ENCODE data around the gene PROKR2. TPM values are rescaled to one million over a fixed set of nuclear protein-coding genes. Genes with fewer than 3 reads are reported as not detected.

PROKR2 gene
- total and polyA plus RNA-seq, 2 of the 13 experiments (the other 11 are each of a cell fraction or from before 2014, with no cell fraction given): not detected

DNA sequence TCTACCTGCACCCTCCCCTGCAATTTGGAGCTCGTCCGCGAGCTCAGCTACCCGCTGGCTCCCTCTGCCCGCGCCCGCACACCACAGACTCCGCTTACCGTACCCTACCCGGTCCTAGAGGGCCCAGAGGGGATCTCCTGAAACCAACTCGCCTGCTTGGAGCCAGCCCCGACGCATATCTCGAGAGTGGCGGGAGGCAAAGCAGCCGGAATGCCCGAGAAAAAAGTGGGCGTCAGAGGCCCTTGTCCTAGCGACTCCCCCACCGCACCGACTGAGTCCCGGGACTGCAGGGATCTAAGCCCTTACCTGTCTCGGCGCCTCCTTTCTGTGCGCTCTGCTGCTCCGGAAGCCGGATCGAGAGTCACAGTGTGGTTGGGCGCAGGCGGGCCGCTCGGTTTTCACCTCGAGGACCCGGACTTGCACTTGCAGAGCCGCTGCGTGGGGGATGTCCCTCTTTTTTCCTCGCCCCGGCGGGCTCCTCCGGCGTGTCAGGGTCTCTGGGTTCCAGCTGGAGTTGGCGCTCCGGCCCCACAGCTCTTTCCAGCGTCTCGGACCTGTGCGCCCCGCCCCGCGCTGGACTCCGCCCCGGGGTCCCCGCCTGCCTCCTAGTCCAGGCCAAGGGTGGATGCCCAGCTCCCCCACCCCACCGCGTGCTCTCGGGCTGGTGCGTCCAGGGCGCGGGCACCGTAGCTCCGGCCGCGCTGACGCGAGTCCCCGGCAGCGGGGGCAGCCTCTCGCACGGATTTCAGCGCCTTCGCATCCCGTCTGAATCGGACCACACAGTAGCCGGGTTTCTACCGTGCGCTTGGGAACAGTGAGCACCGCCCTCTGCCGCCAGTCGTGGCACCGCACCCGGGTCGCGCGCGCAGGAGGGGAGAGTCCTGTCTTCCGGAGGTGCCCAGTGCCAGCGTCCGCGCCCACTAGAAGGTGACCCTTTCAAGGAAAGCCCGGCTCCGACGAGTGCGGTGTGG lies at the start of gene PROKR2 (continued):
- TF ChIP-seq, protein P1, sequence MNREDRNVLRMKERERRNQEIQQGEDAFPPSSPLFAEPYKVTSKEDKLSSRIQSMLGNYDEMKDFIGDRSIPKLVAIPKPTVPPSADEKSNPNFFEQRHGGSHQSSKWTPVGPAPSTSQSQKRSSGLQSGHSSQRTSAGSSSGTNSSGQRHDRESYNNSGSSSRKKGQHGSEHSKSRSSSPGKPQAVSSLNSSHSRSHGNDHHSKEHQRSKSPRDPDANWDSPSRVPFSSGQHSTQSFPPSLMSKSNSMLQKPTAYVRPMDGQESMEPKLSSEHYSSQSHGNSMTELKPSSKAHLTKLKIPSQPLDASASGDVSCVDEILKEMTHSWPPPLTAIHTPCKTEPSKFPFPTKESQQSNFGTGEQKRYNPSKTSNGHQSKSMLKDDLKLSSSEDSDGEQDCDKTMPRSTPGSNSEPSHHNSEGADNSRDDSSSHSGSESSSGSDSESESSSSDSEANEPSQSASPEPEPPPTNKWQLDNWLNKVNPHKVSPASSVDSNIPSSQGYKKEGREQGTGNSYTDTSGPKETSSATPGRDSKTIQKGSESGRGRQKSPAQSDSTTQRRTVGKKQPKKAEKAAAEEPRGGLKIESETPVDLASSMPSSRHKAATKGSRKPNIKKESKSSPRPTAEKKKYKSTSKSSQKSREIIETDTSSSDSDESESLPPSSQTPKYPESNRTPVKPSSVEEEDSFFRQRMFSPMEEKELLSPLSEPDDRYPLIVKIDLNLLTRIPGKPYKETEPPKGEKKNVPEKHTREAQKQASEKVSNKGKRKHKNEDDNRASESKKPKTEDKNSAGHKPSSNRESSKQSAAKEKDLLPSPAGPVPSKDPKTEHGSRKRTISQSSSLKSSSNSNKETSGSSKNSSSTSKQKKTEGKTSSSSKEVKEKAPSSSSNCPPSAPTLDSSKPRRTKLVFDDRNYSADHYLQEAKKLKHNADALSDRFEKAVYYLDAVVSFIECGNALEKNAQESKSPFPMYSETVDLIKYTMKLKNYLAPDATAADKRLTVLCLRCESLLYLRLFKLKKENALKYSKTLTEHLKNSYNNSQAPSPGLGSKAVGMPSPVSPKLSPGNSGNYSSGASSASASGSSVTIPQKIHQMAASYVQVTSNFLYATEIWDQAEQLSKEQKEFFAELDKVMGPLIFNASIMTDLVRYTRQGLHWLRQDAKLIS (CRISPR knock-in tag; IDR thresholded peaks at IDR 0.05): no peak
- TF ChIP-seq, protein P2, sequence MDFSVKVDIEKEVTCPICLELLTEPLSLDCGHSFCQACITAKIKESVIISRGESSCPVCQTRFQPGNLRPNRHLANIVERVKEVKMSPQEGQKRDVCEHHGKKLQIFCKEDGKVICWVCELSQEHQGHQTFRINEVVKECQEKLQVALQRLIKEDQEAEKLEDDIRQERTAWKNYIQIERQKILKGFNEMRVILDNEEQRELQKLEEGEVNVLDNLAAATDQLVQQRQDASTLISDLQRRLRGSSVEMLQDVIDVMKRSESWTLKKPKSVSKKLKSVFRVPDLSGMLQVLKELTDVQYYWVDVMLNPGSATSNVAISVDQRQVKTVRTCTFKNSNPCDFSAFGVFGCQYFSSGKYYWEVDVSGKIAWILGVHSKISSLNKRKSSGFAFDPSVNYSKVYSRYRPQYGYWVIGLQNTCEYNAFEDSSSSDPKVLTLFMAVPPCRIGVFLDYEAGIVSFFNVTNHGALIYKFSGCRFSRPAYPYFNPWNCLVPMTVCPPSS (IDR thresholded peaks at IDR 0.05): no peak
- TF ChIP-seq, protein P3, sequence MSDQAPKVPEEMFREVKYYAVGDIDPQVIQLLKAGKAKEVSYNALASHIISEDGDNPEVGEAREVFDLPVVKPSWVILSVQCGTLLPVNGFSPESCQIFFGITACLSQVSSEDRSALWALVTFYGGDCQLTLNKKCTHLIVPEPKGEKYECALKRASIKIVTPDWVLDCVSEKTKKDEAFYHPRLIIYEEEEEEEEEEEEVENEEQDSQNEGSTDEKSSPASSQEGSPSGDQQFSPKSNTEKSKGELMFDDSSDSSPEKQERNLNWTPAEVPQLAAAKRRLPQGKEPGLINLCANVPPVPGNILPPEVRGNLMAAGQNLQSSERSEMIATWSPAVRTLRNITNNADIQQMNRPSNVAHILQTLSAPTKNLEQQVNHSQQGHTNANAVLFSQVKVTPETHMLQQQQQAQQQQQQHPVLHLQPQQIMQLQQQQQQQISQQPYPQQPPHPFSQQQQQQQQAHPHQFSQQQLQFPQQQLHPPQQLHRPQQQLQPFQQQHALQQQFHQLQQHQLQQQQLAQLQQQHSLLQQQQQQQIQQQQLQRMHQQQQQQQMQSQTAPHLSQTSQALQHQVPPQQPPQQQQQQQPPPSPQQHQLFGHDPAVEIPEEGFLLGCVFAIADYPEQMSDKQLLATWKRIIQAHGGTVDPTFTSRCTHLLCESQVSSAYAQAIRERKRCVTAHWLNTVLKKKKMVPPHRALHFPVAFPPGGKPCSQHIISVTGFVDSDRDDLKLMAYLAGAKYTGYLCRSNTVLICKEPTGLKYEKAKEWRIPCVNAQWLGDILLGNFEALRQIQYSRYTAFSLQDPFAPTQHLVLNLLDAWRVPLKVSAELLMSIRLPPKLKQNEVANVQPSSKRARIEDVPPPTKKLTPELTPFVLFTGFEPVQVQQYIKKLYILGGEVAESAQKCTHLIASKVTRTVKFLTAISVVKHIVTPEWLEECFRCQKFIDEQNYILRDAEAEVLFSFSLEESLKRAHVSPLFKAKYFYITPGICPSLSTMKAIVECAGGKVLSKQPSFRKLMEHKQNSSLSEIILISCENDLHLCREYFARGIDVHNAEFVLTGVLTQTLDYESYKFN (CRISPR knock-in tag; conservative IDR thresholded peaks at IDR 0.05): no peak
- TF ChIP-seq FOXA3 (CRISPR knock-in tag; IDR thresholded peaks at IDR 0.05) (no peak), CCDC6 (CRISPR knock-in tag; IDR thresholded peaks at IDR 0.05) (no peak), ZNF354B (CRISPR knock-in tag; IDR thresholded peaks at IDR 0.05) (no peak), FOXM1 (CRISPR knock-in tag; IDR thresholded peaks at IDR 0.05) (no peak), FOXK2 (IDR thresholded peaks at IDR 0.05) (no peak), KLF15 (CRISPR knock-in tag; IDR thresholded peaks at IDR 0.05; ENCODE audit: borderline replicate concordance) (no peak), MAF1 (CRISPR knock-in tag; IDR thresholded peaks at IDR 0.05; ENCODE audit: borderline replicate concordance) (no peak), ZNF430 (CRISPR knock-in tag; IDR thresholded peaks at IDR 0.05) (0 out of 2 replicates have a peak, but pooled peaks have one; percentile 29), STAG1 (CRISPR knock-in tag; IDR thresholded peaks at IDR 0.05) (peak; percentile 45), EEA1 (CRISPR knock-in tag; IDR thresholded peaks at IDR 0.05; ENCODE audit: borderline replicate concordance) (no peak), KDM2A (CRISPR knock-in tag; IDR thresholded peaks at IDR 0.05; ENCODE audit: borderline replicate concordance, low read depth) (no peak), ZNF441 (CRISPR knock-in tag; IDR thresholded peaks at IDR 0.05; ENCODE audit: borderline replicate concordance) (peak; percentile 78; the same call in 1 of the 2 replicates), ZNF777 (CRISPR knock-in tag; IDR thresholded peaks at IDR 0.05) (peak; percentile 23; the same call in 1 of the 2 replicates)
- TF ChIP-seq, protein P4, sequence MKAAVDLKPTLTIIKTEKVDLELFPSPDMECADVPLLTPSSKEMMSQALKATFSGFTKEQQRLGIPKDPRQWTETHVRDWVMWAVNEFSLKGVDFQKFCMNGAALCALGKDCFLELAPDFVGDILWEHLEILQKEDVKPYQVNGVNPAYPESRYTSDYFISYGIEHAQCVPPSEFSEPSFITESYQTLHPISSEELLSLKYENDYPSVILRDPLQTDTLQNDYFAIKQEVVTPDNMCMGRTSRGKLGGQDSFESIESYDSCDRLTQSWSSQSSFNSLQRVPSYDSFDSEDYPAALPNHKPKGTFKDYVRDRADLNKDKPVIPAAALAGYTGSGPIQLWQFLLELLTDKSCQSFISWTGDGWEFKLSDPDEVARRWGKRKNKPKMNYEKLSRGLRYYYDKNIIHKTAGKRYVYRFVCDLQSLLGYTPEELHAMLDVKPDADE (CRISPR knock-in tag; IDR thresholded peaks at IDR 0.05): no peak
- TF ChIP-seq, protein P5, sequence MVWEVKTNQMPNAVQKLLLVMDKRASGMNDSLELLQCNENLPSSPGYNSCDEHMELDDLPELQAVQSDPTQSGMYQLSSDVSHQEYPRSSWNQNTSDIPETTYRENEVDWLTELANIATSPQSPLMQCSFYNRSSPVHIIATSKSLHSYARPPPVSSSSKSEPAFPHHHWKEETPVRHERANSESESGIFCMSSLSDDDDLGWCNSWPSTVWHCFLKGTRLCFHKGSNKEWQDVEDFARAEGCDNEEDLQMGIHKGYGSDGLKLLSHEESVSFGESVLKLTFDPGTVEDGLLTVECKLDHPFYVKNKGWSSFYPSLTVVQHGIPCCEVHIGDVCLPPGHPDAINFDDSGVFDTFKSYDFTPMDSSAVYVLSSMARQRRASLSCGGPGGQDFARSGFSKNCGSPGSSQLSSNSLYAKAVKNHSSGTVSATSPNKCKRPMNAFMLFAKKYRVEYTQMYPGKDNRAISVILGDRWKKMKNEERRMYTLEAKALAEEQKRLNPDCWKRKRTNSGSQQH (CRISPR knock-in tag; IDR thresholded peaks at IDR 0.05; ENCODE audit: low read depth): no peak
